SH-SY5Y (cell line): ENCODE results near the gene CST8.

Experiments used
- GATA2 ChIP-seq: IDR thresholded peaks from 2 replicates; pipeline ENCODE4 v1.6.1; 2011; ENCODE audit warnings: mild to moderate bottlenecking, low read depth, low read length
- GATA3 ChIP-seq: IDR thresholded peaks from 2 replicates; pipeline ENCODE4 v1.6.1; 2011; ENCODE audit warnings: low read depth, mild to moderate bottlenecking, low read length, moderate library complexity

The CST8 gene

GRCh38 chr20:23459461-23460150 is 31.3 kb upstream of the CST8 start:
- TF ChIP-seq GATA3 (no peak), GATA2 (no peak)

DNA sequence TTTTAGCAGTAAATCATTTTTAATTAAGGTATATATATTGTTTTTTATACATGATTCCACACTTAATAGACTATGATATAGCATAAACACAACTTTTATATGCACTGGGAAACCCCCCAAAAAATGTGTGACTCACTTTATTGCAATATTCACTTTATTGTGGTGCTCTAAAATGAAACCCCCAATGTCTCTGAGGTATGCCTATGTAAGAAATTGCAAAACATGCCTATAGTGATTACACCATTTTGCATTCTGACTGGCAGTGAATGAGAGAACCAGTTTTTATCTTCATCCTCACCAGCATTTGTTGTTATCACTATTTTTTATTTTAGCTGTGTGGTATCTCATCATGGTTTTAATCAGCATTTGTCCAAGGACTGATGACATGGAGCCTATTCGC is 29.7 kb upstream of the CST8 start:
- TF ChIP-seq GATA2 (no peak), GATA3 (no peak)

DNA sequence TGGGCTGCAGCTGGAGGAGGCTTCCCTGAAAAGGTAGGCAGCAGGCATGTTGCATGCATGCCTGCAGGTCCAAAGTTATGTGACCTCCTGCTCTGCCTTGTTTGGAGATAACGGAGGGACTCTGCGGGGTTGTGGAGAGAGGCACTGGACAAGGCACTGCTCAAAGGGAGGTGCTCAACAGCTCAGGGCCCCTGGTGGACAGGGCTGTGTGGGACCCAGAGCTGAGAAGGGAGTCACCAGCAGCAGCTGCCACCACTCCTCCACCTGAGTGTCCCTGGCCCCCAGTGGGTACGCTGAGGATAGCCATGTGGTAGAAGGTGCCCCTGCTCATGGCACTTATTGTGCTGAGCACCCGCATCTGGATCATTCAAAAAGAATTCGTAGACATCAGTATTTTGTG is 15.5 kb upstream of the CST8 start:
- TF ChIP-seq GATA2 = no peak
- TF ChIP-seq GATA3 = no peak

DNA sequence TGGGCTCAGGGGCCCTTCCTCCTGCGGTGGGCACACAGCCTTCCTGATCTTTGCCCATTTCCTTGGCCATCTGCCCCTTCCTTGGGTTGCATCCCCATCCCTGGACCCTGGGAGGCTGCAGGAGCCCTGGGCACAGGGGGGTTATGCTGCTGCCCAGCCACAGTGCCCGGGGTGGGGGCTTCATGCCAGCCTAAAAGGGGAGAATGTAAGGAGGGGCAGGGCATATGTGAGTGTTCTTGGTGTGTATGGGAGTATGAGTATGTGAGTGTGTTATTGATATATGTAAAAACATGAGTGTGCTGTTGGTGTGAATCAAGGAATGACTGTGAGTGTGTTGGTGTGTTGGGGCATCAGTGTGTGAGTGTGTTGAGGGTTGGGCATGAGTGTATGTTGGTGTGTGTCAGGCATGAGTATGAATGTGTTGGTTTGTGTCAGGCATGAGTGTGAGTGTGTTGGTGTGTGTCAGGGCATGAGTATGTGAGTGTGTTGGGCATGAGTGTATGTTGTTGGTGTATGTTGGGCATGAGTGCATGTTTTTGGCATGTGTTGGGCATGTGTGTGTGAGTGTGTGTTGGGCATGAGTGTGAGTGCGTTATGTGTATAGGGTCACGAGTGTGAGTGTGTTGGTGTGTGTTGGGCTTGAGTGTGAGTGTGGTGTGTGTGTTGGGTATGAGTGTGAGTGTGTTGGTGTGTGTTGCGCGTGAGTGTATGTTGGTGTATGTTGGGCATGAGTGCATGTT is 14.7 kb upstream of the CST8 start:
- TF ChIP-seq GATA2 (no peak), GATA3 (no peak)

DNA sequence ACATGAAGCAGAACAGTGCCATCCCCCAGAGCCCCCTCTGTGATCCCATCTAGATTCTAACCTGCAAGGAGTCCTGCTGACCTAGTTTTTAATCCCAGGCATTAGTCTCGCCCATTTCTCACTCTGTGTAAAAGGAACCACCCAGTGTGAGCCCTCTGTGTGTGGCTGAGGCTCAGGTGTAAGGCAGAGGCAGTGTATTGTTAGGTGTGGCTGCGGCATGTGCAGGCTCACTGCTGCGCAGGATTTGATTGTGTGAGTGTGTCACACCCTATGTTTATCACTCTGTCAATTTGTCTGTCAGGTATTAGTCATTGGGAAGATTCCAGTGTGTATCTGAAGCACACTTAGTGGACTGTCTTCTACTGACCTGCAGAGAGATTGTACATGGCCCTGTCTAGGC is 13.7 kb upstream of the CST8 start:
- no peak for TF ChIP-seq GATA2
- no peak for TF ChIP-seq GATA3

- TF ChIP-seq GATA3 (no peak), GATA2 (no peak)
These were observed 11.9 kb upstream of the CST8 start for GRCh38 chr20:23479043-23479442.

DNA sequence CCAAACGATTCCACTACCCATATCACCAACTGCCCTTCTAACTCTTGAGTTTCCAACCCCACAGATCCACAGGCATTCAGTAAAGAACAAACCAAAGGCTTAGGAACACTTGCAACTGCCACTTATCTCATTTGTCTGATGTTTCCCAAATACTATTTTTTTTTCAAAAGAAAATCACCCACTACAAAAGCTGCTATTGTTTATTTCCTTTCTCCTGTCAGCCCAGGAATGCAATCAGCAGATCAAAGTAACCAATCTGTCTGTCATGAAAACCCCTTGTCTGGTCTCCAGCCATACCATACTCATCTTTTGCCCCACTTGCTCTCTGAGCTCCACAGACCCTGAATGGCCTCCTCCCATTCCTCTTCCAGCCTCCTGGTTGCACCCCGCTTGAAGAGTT is 8.8 kb upstream of the CST8 start:
- TF ChIP-seq GATA2 (no peak), GATA3 (no peak)

DNA sequence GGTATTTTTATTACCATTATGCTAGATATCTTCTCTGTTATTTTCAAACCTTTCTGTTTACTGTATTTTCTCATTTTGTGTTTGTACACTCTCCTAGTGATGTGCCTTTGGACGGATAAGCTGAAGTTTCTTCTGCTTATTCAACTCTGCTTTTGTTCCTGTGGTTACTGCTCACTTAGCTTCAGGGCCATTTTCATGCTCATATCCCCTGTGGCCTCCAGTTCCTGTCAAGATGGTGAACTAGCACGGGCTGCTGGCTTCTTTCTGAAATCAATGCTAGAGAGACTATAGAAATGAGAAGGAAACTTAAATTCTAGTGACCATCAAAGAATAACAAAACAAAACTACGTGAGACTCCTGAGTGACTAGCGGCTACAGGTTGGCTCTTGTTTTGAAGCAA is 6.8 kb upstream of the CST8 start:
- TF ChIP-seq GATA2 = no peak

DNA sequence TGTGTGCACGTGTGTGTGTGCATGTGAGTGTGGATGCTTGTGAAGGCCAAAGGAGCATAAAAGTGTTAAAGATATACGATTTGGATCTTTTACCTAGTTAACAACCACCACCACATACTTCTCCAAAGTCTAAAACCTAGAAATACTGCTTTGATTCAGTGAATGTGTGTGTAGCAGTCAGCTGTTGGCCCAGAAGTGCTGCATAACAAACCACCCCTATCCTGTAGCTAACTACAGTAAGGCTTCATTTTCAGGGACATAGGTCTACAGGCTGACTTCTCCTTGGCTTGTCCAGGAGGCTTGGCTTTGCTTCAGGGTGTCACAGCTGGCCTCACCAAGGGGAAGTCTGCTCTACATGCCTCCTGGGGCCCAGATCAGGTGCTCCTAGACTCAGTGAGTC is 2.4 kb upstream of the CST8 start:
- TF ChIP-seq GATA2 (no peak), GATA3 (no peak)

- TF ChIP-seq GATA3 = no peak
- no peak for TF ChIP-seq GATA2
These were observed 1.9 kb upstream of the CST8 start for GRCh38 chr20:23488996-23489395.

DNA sequence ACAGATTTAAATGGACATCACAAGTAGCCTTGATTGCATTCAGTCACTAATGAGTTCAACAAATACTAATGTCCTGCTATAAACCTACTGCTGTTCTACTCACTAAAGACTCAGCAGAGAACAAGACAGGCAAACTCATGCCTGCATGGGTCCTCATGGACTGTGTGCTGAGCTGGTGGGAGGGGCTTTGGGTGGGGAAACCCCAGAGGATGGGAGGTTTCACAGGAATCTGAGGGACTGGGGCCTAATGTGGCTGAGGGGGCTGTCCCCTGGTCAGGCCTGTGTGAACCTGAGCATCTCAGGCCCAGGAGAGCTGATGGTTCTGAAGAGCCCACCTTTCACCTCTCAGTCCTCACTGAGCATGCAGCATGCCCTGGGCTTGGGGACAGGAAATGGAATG is 1.4 kb downstream of the CST8 start:
- no peak for TF ChIP-seq GATA3
- TF ChIP-seq GATA2 = no peak

GRCh38 chr20:23493172-23493772 is 2.4 kb downstream of the CST8 start:
- no peak for TF ChIP-seq GATA3
- no peak for TF ChIP-seq GATA2

DNA sequence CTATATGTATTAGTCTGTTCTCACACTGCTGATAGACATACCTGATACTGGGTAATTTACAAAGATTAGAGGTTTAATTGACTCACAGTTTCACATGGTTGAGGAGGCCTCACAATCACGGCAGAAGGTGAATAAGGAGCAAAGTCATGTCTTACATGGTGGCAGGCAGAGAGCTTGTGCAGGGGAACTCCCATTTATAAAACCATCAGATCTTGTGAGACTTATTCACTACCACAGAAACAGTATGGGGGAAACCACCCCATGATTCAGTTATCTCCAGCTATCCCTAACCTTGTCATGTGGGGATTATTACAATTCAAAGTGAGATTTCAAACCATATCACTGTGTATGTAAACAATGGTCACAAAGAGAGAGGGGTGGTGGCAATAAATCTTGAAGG is 6.6 kb downstream of the CST8 start:
- TF ChIP-seq GATA3 (no peak), GATA2 (no peak)

GRCh38 chr20:23501926-23502325 is 11.0 kb downstream of the CST8 start:
- TF ChIP-seq GATA3 = no peak
- TF ChIP-seq GATA2 = no peak

DNA sequence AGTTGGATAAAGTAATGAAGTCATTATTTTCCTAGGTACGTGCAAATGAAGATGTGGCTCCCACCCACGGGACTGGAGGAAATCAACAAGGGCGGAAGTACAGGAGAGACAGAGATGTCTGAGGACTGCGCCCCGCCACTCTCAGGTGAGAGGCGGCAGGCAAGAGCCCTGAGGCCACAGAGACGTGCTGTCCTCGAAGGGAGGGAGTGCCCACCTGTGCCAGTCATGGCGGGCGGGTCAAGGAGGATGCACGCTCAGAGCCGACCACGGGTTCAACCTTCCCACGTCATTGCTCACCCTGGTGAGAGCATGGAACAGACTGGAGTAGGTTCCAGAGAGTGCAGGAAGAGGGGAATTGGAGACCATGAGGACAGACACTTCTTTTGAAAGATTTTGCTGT is 12.7 kb downstream of the CST8 start:
- no peak for TF ChIP-seq GATA3
- no peak for TF ChIP-seq GATA2
